Bone marrow (tissue), 2 donors: Measurements from ENCODE around the gene PSMD8.
A peak's percentile ranks its signal among the peaks of the same experiment; 100 is the strongest.
"Not testable (repeated sequence)": the region's sequence is repeated elsewhere in the genome, so short reads cannot be mapped to it uniquely, and the experiment has no call there.

ENCODE experiments used
- DNase-seq, 2 donors: peaks; one replicate each; lab custom pipeline; 2025; lab: John Stamatoyannopoulos, UW

Gene PSMD8

GRCh38 chr19:38387550-38388348, 13.4 kb downstream of the PSMD8 start, which contains the start of gene GGN:
GGN (minus strand) TSS chr19:38388034; CDS start chr19:38387261, 773 bp downstream.
- DNase-seq: peak; percentile 31 to 65

GRCh38 chr19:38388349-38389100, 14.2 kb downstream of the PSMD8 start, which contains the start of gene SPRED3:
SPRED3 (plus strand) TSS chr19:38388697; CDS start chr19:38390303, 1,606 bp downstream.
- DNase-seq: no peak

GRCh38 chr19:38389101-38389925, 14.9 kb downstream of the PSMD8 start:
- DNase-seq: no peak

DNA sequence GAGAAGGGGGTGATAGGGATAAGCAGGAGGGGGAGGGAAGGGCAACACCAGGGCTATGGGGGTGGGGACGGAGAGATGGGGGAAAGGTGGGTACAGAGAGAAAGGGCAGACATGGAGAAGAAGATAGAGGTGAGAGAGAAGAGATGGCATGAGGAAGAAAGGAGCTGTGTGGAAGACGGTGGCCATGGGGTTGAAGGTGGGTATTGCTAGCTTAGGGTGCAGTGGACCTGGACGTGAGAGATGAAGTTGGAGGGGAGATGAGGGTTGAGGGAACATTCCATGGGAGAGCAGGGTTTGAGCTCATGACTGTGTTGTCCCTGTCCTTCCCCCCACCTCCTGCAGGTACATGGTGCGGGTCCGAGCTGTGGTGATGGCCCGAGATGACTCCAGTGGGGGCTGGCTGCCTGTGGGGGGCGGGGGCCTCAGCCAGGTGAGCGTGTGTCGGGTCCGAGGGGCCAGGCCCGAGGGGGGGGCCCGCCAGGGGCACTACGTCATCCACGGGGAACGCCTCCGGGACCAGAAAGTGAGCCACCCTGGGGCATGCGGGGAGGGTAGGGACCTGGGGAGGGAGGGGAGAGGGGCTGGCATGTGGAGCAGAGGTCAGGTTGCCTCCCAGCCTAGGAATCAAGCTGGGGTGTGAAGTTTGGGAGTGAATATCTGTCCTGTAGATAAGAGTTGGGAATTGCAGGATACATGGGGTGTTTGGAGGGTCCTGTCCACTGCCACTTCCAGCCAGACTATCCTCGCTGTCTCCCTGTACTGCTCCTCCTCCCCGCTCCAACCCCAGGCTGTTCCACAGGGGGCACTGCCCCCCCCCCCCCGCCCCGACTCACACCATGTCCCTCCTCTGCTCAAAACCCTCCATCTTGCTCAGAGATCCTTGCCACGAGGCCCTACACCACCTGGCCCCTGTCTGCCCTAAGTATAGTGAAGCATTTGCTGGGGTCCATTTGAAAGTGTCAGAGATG, 15.9 kb downstream of the PSMD8 start:
- DNase-seq: no peak

GRCh38 chr19:38391911-38392464, 17.6 kb downstream of the PSMD8 start:
- no peak for DNase-seq

DNA sequence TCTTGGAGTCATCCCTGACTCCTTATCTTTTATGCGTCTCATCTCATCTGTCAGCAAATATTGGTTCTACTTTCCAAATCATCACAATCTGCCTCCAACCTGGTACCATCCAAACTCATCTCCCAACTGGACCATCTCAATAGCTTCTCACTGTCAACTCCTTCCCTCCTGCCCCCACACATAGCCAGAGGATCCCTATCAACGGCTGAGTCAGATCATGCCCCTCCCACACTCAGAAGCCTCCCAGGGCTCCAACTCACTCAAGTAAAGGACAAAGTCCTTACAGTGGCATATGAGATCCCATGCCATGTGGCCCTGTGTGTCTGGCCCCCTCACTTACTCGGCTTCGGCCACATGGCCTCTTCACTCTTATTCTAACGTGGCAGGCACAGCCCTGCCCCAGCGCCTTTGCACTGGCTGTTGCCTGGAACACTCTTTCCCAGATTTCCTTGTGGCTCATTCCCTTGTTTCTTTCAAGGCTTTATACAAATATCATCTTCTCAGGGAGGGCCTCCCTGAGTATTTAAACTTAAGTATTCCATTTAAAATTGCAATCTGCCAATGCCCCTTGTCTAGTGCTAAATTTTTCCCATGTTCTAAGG, 18.4 kb downstream of the PSMD8 start:
- no peak for DNase-seq

- no peak for DNase-seq
These were observed 20.1 kb downstream of the PSMD8 start for GRCh38 chr19:38394488-38394887.

DNA sequence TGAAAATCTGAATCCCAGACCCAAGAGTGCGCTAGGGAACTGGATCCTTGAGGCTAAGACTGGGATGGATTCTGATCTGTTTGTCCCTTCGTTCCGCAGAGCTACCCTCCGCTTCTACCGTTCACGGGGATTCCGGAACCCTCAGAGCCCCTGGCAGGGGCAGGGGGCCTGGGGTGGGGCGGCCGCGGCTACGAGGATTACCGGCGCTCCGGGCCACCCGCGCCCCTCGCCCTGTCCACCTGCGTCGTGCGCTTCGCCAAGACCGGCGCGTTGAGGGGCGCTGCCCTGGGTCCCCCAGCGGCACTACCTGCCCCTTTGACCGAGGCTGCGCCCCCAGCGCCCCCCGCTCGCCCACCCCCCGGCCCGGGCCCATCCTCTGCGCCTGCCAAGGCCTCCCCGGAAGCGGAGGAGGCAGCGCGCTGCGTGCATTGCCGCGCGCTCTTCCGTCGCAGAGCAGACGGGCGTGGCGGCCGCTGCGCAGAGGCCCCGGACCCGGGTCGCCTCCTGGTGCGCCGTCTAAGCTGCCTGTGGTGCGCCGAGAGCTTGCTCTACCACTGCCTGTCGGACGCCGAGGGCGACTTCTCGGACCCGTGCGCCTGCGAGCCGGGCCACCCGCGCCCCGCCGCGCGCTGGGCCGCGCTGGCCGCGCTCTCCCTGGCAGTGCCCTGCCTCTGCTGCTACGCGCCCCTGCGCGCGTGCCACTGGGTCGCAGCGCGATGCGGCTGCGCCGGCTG, 21.2 kb downstream of the PSMD8 start:
- DNase-seq: no peak

DNA sequence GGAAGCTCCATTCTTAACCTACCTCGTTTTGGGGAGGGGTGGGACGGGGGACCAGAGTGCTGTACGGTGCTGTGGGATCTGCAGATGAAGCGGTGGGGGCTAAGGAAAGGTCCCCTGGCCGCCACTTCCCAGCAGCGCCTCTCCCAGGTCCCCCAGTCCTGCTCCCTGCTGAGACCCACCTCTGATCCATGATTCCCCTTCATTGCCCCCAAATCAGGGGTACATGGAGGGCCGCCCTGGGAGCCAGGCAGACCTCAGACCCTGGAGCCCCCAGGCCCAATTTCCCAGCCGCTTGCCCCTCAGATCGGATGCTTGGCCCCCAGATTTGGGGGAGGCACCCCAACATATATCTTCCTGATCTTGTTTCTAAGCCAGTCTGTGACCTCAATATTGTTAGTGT, 24.7 kb downstream of the PSMD8 start:
- no peak for DNase-seq

DNA sequence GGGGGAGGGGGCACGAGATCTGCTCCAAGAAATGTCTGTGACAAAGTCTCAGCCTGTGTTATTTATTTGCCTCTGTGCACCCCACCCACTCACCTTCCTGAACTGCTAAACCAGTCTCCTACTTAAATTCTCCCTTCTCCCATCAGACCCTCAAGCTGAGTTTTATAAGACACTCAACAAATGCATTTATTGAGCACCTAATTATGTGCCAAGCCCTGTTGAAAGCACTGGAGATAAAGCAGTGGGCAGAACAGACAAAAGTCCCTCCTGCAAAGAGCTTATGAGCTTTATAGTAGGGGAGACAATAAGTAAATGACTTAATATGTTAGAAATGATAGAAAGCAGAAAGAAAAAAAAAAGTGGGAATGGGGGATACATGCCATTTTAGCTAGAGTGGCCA, 25.2 kb downstream of the PSMD8 start:
- DNase-seq: no peak

GRCh38 chr19:38400361-38400760, 26.0 kb downstream of the PSMD8 start:
- DNase-seq: no peak

- DNase-seq: no peak
These were observed 26.8 kb downstream of the PSMD8 start for GRCh38 chr19:38401148-38401547.

DNA sequence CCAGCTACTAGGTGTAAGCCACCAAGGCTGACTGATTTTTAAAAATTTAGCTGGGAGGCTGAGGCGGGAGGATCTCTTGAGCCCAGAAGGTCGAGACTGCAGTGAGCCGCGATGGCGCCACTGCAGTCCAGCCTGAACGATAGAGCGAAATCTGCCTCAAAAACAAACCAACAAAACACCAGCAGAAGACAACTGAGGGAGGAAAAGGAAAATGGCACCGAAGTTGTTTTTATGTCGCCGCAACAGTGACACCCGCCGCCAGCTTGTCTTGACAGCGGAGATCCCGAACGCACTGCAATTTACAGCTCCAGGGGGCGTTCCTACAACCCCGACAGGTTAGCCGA, 28.2 kb downstream of the PSMD8 start:
- no peak for DNase-seq

DNA sequence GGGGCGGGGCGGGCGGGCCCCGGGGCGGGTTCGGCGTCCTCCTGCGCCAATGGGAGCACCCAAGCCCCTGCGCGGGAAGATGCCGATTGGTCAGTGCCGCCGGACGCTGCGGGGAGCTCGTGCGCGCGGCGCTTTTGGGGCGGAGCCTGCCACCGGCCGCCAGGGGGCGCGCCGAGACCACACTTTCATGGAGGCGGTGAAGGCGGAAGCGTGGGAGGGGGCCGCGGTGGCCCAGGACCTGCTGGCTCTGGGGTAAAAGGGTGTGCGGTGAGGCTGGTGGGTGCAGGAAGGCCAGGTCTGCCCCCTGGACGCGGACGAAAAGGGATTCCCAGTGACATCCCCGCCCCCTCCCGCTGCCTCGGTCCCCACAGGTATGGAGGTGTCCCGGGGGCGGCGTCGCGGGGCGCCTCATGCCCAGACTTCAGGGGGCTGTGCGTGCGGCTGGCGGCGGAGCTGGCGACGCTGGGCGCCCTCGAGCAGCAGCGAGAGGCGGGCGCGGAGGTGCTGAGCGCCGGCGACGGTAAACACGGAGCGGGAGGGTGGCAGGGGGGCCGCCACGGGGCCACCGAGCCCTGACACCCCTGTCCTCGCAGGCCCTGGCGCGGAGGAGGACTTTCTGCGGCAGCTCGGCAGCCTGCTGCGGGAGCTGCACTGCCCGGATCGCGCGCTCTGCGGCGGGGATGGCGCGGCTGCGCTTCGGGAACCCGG, 28.8 kb downstream of the PSMD8 start, which contains the start of gene FAM98C:
Gene FAM98C, plus strand, starts transcription at position 127 of the 708 bp plus-strand sequence. Its CDS starts 61 bp downstream, at position 188.
- DNase-seq: peak; percentile 92 to 94

DNA sequence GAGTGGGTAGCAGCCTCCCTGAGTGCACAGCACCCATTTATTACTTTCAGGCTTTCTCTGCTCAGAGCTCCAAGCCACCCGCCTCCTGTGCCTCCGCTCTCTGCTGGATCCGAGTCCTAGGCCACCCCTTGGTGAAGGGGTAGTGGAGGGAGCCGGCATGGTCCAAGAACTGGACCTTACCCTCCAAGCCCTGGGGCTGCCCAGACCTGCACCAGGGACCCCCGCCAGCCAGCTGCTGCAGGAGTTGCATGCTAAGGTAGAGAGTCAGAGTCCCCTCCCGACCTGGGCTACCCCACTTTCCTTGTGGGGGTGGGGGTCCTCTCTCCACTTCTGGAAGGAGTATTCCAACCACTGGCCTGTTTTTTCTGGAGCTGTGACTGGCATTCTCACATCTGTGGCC, 30.5 kb downstream of the PSMD8 start:
- no peak for DNase-seq

- no peak for DNase-seq
These were observed 30.9 kb downstream of the PSMD8 start for GRCh38 chr19:38405276-38405675.

- DNase-seq: no peak
These were observed 35.3 kb downstream of the PSMD8 start for GRCh38 chr19:38409631-38410133.

DNA sequence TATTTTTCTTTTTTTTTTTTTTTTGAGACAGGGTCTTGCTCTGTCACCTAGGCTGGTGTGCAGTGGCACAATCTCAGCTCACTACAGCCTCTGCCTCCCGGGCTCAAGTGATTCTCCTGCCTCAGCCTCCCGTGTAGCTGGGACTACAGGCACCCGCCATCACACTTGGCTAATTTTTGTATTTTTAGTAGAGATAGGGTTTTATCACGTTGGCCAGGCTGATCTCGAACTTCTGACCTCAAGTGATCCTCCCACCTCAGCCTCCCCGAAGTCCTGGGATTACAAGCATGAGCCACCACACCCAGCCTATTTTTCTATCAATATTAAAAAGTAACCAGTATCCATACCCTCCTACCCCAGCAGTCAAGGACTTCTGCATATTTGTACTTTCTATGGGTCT, 36.0 kb downstream of the PSMD8 start:
- not testable (repeated sequence) for DNase-seq
